ENCODE data around the gene JUND.

The JUND gene

GRCh38 chr19:18308051-18308947, 26.9 kb upstream of the JUND start:
- no peak for DNase-seq (ENCODE audit: low read depth)

DNA sequence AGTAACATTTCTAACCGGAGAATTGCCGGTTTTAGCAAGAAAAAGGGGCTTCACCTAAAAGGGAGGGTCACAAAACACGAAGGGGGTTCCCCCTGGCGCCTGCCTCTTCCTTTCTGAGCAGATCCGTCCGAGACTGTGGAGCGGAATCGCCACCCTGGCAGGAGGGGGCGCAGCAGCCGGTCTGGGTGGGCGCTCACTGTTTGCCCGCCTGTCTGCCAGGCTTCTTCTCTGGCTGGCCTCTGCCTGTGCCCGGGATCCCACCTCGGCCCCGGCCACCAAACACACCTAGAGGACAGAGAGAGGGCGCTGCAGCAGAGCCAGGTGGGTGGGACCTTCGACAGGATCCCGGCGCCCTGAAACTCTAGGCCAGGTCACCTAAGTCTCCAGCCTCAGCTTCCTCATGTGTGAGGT, 25.9 kb upstream of the JUND start:
- DNase-seq (ENCODE audit: low read depth): no peak

DNA sequence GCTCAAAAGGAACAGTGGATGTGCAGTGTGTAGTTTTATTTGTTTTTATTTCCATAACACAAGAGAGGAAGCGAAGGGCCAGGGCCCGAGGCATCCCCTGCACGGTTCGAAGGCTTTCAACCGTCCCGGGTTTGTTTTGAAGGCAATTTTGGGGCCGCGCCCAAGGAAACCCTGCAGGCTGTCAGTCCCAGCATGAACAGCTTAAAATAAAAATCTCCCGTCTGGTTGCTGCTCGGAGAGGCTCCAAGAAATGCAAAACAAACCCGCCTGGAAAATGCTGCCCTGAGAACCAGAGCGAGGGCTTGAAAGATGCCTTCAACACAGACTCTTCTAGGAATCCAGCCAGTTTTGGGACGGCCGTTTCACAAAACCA, 25.5 kb upstream of the JUND start:
- DNase-seq (ENCODE audit: low read depth): no peak

GRCh38 chr19:18306209-18306887, 24.9 kb upstream of the JUND start:
- DNase-seq (ENCODE audit: low read depth): no peak

DNA sequence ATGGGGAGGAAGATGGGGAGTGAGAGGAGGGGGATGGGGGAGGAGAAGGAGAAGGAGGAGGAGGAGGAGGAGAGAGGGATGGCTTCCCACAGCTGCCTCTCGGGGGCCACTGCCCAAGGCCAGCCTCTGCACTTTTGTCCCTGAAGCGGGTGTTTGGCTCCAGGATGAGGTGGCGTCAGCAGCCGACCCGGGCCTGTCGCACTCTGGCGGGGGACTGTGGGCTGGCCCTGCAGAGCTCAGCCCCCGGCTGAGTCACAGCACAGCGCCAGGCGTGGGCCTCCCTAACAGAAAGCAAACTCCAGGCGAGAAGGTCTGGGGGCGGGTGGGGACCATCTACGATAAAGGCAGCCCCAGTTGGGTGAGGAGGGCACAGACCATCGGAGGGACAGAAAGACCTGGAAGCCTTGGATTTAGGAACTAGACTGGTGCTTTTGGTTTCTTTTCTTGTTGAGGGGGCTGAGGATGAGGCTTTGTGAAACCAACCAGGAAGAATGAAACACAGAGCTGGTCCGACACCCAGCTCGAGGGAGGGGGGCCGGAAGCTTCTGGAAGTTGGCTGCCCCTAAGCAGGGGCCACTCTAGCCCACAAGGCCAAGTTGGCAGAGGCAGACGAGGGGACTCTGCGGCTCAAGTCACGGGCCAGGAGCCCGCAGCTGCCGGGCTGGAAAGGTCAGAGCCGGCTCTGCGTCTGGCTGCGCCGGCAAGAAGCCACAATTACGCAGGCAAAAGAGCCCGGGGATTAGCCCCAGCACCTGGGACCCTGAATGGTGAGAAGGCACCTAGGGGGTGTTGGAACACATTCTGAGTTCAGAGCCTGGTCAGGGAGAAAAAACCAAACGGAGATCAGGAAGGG, 23.3 kb upstream of the JUND start:
- peak; percentile 78 for DNase-seq (ENCODE audit: low read depth)

DNA sequence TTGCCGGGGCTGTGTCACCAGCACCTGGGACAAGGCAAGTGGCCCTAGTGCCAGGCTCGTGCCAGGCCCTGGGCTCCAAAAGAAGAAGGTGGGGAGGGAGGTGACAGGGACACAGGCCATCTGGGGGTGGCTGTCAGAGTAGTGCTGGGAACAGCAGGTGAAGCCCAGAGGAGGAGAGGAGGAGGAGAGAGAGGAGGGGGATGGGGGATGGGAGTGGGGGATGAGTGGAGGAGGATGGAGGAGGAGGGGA, 22.7 kb upstream of the JUND start:
- DNase-seq (ENCODE audit: low read depth): no peak

- DNase-seq (ENCODE audit: low read depth): no peak
These were observed 20.3 kb upstream of the JUND start for GRCh38 chr19:18301718-18302111.

- DNase-seq (ENCODE audit: low read depth): no peak
These were observed 19.7 kb upstream of the JUND start for GRCh38 chr19:18300930-18301717.

DNA sequence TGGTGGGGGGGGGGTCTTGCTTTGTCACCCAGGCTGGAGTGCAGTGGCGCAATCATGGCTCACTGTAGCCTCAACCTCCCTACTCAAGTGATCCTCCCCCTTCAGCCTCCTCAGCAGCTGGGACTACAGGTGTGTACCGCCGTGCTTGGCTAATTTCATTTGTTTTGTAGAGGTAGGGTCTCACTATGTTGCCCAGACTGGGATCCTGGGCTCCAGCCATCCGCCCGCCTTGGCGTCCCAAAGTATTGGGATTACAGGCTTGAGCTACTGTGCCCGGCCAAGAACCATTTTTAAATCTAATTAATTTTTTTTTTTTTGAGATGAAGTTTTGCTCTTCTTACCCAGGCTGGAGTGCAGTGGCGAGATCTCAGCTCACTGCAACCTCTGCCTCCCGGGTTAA, 18.2 kb upstream of the JUND start:
- DNase-seq (ENCODE audit: low read depth): no peak

- DNase-seq (ENCODE audit: low read depth): no peak
These were observed 17.2 kb upstream of the JUND start for GRCh38 chr19:18298601-18299000.

- no peak for DNase-seq (ENCODE audit: low read depth)
These were observed 15.9 kb upstream of the JUND start for GRCh38 chr19:18297308-18297707.

- DNase-seq (ENCODE audit: low read depth): no peak
These were observed 13.6 kb upstream of the JUND start for GRCh38 chr19:18295034-18295451.

DNA sequence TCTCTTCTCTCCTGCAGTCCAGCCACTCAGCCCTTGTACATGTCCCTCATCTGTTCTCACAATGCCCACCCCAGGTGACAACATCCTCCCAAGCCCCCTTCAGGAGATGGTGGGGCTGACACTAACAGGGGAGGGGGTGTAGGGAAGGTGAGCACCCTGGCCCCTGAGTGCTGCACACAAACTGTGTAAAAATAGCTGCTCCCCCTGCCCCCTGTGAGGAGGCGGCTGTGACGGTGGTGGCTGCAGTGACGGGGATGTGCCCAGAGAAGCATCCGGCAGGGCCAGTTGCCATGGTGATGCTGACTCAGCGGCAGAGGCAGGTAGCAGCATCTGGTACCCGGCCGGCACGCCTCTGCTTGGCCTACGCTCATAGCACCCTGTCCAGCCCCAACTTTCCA, 13.0 kb upstream of the JUND start:
- peak; percentile 82 for DNase-seq (ENCODE audit: low read depth)

DNA sequence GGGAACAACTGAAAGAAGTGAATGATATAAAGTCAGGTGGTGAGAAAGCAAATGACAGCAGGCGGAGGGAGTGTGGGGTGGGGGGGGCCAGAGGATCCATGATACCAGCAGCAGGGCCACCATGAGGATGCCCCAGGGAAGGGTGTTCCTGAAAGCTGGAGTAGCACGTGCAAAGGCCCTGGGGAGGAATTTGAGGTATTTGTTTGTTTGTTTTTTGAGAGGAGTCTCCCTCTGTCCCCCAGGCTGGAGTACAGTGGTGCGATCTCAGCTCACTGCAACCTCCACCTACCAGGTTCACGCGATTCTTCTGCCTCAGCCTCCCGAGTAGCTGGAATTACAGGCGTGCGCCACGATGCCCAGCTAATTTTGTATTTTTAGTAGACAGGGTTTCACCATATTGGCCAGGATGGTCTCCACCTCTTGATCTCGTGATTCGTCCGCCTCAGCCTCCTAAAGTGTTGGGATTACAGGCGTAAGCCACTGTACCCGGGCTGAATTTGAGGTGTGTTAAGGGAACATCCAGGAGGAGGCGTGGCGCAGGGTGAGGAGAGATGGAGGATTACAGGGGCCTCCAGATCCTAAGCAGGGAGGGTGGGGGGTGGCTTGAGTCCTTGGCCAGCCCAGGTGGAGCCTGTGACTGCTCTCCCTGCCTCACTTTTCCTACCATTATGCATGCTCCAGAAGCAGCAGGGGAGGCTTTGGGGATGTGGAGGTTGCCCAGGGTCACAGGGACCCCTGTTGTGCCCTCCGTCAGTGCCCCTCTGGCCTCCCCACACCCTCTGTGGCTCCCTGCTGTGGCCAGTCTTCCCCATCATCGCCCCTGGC, 12.4 kb upstream of the JUND start:
- DNase-seq (ENCODE audit: low read depth): no peak

GRCh38 chr19:18292810-18293641, 11.6 kb upstream of the JUND start:
- DNase-seq (ENCODE audit: low read depth): no peak

GRCh38 chr19:18292462-18292809, 11.0 kb upstream of the JUND start:
- DNase-seq (ENCODE audit: low read depth): no peak

DNA sequence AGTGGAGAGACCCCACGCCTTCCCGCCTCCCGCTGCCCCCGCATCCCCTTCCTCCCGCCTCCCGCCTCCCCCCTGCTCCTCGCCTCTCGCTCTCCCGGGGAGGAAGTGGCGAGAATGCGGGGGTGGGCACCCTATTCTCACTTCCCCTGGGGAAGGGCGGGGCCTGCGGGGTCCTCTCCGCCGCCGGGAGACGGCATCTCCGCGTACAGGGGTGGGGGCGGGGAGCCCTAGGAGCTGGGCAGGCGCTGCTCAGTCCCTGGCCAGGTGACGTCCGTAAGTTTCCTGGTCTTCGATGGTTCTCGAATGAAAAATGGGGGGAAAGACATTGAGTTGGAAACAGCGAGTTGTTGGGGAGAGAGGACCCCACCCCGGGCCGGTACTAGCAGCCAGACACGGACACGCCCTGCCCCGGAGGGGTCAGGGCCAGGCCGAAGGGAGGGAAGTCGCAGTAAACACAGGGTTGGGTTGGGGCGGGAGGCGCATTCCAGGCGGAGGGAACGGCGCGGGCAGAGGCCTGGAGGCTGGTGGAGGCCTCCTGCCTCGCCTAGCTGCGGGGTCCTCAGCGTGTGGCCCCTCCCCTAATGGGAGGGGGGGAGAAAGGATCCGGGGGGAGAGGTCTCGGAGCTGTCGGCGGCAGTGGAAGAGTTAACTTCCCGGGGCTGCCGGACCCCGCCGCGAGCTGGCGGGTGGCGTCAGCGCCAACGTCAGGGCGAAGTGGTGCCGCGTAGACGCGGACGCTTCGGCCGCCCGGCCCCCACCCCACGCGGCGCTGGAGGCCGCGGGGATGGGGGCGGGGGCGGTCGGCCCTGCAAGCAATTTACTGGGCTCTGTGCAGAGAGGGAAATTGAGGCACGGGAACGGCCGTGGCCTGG, 10.4 kb upstream of the JUND start:
- peak; percentile 78 for DNase-seq (ENCODE audit: low read depth)

GRCh38 chr19:18291019-18291524, 9.7 kb upstream of the JUND start:
- no peak for DNase-seq (ENCODE audit: low read depth)

All from activated T-cell treated with anti-CD3 and anti-CD28 coated beads for 24 hours (primary cell).